Measurements from ENCODE around the gene CTXND2. TPM values are rescaled to one million over a fixed set of nuclear protein-coding genes. Genes with fewer than 3 reads are reported as not detected.
"Not testable (repeated sequence)": the region's sequence is repeated elsewhere in the genome, so short reads cannot be mapped to it uniquely, and the experiment has no call there.

Gene CTXND2
- total RNA-seq, 1 experiment from 2014 or later: not detected

DNA sequence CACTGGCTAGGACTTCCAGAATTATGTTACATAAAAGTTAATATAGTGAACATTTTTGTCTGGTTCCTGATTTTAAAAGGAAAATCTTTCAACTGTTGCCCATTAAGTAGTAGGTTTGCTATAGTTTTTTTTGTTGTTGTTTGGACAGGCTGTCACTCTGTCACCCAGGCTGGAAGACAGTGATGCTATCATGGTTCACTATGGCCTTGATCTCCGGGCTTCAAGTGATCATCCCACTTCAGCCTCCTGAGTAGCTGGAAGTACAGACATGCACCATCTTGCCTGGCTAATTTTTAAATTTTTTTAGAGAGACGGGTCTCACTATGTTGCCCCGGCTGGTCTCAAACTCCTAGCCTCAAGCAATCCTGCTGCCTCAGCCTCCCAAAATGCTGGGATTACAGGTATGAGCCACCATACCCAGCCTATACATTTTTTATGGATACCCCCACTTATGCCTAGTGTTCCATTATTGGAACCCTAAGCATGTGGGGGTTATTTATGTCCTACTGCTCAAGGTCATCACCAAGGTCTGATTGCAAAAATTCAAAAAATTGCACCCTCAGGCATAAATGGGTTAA, 6.5 kb downstream of the CTXND2 start:
- DNase-seq (ENCODE audit: low spot score): no peak

DNA sequence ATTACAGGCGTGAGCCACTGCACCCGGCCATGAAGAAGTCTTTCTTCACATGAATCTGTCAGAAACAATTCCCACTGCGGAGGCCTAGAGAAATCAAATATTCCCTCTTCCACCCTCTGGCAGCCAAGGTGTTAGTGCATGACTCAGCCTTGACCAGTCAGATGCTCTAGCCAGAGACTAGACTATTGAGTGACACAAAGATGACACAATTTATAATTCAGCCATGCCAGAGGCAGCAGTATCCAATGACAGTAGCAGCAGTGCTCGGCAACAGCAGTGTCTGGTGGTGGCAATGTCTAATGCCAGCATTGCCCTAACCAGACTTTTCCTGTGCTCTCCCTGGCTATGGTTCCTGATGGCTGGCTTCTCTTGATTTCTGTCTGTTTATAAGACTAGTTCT, 8.7 kb downstream of the CTXND2 start:
- no peak for DNase-seq (ENCODE audit: low spot score)

DNA sequence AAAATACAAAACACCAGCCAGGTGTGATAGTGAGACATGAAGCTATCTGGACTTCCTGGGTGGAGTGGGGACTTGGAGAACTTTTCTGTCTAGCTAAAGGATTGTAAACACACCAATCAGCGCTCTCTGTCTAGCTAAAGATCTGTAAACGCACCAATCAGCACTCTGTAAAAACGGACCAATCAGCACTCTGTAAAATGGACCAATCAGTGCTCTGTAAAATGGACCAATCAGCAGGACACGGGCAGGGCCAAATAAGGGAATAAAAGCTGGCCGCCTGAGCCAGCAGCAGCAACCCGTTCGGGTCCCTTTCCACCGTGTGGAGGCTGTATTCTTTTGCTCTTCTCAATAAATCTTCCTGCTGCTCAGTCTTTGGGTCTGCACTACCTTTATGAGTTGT, 12.9 kb downstream of the CTXND2 start:
- DNase-seq (ENCODE audit: low spot score): not testable (repeated sequence)

DNA sequence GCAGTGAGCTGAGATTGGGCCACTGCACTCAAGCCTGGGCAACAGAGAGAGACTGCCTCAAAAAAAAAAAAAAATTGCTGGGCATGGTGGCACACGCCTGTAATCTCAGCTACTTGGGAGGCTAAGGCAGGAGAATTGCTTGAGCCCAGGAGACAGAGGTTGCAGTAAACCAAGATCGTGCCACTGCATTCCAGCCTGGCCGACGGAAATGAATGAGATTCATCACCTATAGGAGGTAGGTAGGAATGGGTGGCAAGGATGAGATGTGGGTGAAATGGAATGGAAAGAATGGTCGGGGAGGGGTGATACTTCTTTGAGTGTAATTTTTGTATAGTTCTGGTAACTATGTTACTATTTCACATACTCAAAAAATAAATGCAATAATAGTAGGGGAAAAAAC, 15.4 kb downstream of the CTXND2 start:
- no peak for DNase-seq (ENCODE audit: low spot score)

DNA sequence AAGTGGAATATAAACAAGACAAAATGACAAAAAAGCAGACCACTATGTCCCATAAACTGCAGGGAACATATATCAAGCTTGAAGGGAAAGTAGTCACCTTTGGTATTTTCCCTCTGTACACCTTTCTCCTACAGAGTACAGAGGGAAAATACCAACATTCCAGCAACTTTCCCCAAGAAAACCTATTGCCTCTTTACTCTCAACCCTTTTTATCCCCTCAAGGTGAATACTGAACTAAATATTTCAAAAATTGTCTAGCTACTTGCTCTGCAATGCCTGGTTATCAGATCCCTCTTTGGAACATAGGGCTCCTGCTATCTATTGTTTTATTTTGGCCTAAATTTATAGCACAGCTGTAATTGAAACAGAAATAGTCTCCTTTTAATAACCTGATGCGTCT, 15.8 kb downstream of the CTXND2 start:
- DNase-seq (ENCODE audit: low spot score): no peak

DNA sequence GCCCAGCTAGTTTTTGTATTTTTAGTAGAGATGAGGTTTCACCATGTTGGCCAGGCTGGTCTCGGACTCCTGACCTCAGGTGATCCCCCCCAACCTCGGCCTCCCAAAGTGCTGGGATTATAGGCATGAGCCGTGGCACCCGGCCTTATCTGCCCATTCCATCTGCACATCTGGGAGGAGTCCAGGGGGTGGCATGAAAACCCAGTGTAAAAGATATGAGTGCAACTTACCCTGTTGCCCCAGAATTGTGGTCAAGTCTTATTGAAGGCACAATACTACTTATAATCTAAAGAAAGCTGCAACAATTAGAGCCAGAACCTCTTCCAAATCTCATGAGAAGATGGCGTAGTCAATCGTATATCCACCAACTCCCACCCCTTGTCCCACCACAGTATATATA, 18.4 kb downstream of the CTXND2 start:
- no peak for DNase-seq (ENCODE audit: low spot score)

DNA sequence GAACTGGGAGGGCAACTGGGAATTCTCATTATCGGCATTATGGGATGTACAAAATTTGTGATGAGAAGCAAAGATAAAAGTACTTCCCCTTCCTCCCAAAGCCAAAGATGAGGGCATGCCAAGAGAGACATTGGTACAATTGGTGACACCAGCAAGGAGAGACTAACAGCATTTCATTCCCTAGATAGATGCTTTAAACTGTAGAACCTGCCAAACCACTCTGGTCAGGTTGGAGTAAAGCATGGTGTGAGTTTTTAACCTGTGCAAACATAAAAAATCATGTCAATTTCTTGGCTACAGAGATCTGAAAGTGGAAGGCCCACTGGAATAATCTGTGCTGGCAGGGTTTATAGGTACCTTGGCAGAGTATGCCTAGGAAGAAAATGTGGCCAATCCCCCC, 19.4 kb downstream of the CTXND2 start:
- no peak for DNase-seq (ENCODE audit: low spot score)

DNA sequence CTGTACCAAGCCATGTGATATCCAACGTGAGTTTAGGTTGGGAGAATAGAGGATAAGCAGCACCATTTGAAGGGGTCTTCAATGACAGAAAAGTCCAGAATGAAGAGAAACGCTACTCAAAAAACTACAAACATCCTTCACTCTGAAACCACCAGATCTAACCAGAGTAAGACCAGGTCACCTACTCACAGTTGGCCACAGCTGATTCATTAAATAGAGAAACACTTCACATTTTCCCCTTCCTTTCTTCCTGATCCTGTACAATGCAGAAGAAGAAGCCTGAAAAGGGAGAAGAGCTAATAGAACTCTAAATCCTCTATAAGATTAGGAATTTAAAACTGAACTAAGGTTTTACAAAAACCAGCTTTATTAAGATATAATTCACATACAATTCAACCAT, 19.9 kb downstream of the CTXND2 start:
- no peak for DNase-seq (ENCODE audit: low spot score)

DNA sequence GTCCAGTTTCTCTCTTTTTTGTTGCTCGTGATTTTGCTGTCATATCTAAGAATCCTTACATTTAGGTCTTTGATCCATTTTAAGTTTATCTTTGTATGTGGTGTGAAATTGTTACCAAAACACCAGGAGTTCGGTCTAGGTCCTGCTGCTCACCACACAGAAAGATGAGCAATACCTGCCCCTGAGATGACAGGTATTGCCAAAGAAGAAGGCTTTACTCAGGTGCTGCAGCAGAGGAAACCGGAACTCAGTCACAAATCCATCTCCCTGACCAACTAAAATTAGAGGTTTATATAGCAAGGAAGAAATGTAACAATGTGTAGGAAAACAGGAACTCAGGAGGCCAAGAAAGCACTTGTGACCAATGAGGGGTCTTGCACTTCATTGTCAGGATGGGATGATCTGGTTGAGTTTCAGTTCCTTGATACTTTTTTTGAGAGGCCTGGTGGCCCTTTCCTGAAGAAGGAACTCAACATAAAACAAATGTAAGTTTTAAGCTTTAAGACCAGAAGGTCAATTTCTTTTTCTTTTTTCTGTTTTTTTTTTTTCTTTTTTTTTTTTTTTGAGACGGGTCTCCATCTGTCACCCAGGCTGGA, 22.7 kb downstream of the CTXND2 start:
- no peak for DNase-seq (ENCODE audit: low spot score)

DNA sequence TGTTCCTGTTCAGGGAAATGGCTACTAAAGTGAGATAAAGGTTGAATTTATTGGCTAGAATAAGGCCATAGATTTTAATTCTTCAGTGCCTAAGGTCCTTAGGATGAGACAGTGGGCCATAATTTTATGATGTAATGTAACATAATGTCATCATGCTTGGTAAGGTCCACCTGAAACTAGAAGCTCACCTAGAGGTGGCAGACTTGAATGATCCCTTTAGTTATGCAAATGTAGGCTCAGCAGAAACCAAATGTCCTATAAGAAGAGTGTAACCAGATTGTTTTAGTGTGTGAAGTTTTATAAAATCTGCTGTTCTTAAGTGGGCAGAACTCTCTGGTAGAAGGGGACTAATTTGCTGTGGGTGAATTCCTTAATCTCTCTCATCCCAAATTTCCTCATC, 25.7 kb downstream of the CTXND2 start:
- no peak for DNase-seq (ENCODE audit: low spot score)

DNA sequence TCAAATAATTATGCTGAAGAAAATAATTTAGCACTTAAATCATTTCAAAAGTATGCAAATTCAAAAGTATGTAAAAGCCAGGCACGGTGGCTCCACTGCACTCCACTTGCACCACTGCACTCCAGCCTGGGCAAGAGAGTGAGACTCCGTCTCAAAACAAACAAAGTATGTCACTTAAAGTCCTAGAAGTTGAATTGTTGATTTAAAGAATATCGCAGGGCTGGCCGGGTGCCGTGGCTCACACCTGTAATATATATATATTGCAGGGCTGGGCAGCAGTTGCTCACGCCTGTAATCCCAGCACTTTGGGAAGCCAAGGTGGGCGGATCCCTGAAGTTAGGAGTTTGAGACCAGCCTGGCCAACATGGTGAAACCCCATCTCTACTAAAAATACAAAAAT, 30.5 kb downstream of the CTXND2 start:
- DNase-seq (ENCODE audit: low spot score): no peak

DNA sequence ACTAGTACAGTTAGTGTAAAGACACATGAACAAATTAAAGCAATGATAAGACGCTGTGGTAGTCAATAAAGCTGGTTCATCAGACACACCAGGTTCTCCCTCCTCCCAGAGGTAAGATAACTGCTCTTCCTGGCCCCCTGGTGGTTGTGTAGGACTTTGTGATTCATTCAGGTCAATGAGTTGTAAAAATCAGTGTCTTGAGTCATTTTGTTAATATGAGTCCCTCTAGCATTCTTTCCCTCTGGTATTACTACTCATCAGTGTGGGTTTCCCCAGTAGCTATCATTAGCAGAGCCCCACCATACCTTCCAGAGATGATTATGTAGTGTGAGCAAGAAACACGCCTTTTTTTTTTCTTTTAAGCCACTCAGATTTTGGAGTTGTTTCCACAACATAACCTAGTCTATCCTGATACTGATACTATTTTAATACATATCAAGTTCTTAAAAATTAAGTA, 35.6 kb downstream of the CTXND2 start:
- DNase-seq (ENCODE audit: low spot score): peak; percentile 71

DNA sequence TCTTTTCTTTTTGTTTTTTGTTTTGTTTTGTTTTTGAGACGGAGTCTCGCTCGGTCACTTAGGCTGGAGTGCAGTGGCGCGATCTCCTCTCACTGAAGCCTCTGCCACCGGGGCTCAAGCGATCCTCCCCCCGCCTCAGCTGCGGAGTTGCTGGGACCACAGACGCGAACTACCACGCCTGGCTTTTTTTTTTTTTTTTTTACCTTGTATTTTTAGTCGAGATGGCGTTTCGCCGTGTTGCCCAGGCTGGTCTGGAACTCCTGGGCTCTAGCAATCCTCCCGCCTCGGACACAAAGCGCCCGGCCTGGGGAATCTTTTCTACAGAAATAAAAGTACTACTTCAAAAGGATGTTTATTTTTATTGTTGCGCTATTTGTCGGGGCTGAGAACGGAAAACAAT, 38.1 kb downstream of the CTXND2 start:
- DNase-seq (ENCODE audit: low spot score): no peak

DNA sequence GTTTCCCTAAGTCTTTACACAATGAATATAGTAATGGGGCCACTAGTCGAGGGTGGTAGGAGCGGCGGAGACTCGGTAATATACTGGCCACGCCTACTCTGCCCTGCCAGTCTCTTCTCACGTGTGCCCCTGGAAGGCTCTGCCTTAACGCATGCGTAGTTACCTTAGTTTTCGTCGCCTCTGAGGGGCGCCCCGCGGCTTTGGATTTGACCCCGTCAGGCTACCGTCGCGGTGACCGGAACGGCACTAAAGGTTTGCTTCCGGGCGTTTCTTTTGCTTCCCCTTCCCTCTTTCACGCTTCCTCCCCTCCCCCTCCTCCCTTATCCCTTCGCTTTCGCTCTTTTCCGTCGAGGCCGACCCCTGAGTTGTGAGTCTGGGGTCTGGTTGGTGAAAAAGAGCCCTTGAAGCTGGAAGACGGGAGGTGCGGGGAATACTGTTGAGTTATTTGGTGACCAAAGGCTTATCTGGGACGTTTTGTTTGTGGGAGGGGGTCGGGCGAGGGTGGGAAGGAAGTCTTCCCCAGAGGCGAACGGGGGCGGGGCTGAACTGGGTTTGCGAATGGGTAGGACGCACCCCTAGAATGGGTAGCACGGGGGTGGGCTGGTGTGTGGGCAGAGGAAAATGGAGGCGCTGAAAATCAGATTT, 39.3 kb downstream of the CTXND2 start, which contains the start of gene SETDB1:
TSS of gene SETDB1 (plus strand) at position 267 of the 645 bp plus-strand sequence. CDS start 1,352 bp downstream, outside the sequence.
- peak; percentile 97 for DNase-seq (ENCODE audit: low spot score)

DNA sequence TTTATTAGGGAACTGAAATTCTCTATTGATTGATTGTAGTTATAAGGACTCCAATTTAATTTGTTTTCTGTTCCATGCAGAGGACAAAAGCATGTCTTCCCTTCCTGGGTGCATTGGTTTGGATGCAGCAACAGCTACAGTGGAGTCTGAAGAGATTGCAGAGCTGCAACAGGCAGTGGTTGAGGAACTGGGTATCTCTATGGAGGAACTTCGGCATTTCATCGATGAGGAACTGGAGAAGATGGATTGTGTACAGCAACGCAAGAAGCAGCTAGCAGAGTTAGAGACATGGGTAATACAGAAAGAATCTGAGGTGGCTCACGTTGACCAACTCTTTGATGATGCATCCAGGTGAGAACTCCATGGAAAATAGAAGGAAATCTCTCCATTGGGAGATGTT, 40.7 kb downstream of the CTXND2 start:
- DNase-seq (ENCODE audit: low spot score): no peak

DNA sequence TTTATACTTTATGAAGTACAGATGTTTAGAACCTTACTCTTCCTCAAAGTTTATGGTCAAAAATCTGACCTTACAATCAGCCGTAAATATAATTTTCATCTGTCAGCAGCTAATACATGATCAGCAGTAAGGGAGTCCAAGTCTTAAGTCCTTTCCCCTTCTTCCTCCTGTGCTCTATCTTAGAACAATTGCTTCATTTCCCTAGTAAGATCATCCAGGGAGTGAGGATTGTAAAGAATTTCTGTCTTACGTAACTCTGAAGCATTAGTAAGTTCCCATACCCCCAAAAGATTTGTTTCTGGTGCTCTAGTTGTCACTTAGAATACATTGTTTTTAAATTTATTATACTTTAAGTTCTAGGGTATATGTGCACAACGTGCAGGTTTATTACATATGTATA, 41.4 kb downstream of the CTXND2 start:
- DNase-seq (ENCODE audit: low spot score): no peak

DNA sequence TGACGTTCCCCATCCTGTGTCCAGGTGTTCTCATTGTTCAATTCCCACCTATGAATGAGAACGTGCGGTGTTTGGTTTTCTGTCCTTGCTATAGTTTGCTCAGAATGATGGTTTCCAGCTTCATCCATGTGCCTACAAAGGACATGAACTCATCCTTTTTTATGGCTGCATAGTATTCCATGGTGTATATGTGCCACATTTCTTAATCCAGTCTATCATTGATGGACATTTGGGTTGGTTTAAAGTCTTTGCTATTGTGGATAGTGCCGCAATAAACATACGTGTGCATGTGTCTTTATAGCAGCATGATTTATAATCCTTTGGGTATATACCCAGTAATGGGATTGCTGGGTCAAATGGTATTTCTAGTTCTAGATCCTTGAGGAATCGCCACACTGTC, 41.8 kb downstream of the CTXND2 start:
- DNase-seq (ENCODE audit: low spot score): not testable (repeated sequence)

DNA sequence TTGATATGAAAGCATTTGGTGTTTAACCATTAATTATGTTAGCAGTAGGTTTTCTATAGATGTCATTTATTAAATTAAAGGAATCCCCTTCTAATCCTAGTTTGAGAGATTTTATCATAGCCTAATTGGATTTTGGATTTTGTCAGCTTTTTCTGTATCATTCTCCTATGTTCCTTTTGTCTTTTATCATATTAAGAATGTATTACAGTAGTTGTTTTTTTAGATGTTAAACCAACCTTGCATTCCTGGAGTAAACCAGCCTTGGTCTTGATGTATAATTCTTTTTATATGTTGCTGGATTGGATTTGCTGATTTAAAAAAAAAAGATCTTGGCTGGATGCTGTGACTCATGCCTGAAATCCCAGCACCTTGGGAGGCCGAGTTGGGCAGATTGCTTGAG, 44.8 kb downstream of the CTXND2 start:
- no peak for DNase-seq (ENCODE audit: low spot score)

DNA sequence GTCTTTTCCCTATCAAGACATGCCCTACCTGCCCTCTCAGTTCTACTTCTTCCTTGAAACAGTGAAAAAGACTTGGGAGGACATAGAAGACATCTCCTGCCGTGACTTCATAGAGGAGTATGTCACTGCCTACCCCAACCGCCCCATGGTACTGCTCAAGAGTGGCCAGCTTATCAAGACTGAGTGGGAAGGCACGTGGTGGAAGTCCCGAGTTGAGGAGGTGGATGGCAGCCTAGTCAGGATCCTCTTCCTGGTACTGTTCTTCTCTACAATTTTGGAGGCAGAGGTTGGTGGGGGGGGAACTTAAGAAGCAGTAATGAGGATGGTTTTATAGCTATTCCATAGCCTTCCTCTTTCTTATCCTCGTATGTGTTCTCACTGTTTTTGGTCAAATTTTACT, 57.9 kb downstream of the CTXND2 start:
- no peak for DNase-seq (ENCODE audit: low spot score)

DNA sequence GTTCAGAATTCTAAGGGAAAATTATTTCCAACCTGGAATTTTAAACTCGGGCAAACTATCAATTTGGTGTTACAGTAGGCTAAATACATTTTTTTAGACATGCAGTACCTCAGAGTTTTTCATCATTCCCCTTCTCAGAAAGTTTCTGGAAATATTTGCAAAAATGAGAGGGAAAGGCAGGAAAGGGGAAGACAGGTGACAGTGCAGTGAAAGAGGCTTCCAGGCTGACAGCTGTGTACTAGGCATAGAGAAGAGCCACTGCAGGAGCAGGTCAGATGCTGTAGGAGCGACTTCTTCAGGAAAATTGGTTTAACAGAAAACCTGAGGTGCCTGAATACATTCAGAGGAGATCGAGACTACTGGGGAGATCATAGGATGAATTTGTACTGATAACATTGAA, 67.8 kb downstream of the CTXND2 start:
- no peak for DNase-seq (ENCODE audit: low spot score)

DNA sequence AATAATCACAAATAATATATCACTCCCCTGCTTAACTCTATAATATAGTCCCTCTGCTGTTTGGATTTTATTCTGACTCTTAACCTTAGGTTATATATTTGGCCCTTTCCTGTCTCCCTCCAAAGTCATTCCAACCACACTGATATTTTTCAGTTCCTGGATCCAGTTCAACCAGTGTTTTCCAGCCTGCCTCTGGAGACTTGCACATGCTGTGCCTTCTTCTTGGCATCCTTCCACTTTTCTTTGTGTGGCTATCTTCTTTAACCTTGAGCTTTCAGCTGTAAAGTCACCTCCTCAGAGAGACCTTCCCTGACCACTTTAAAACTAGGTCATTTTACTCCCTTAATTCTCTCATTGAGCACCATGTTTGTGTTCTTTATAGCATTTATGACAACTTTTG, 68.3 kb downstream of the CTXND2 start:
- no peak for DNase-seq (ENCODE audit: low spot score)

DNA sequence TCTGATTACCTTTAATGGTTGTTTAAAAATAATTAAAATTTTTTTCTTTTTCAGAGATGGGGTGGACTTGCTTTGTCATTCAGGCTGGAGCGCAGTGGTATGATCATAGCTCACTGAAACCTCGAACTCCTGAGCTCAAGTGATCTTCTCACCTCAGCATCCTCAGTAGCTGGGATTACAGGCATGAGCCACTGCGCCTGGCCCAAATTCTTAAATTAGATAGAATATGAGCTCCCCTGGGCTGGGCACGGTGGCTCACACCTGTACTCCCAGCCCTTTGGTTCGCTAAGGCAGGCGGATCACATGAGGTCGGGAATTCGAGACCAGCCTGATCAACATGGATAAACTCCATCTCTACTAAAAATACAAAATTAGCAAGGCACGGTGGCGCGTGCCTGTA, 70.7 kb downstream of the CTXND2 start:
- DNase-seq (ENCODE audit: low spot score): no peak

DNA sequence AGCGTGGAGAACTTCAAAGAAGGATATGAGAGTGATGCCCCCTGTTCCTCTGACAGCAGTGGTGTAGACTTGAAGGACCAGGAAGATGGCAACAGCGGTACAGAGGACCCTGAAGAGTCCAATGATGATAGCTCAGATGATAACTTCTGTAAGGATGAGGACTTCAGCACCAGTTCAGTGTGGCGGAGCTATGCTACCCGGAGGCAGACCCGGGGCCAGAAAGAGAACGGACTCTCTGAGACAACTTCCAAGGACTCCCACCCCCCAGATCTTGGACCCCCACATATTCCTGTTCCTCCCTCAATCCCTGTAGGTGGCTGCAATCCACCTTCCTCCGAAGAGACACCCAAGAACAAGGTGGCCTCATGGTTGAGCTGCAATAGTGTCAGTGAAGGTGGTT, 73.7 kb downstream of the CTXND2 start:
- DNase-seq (ENCODE audit: low spot score): no peak

DNA sequence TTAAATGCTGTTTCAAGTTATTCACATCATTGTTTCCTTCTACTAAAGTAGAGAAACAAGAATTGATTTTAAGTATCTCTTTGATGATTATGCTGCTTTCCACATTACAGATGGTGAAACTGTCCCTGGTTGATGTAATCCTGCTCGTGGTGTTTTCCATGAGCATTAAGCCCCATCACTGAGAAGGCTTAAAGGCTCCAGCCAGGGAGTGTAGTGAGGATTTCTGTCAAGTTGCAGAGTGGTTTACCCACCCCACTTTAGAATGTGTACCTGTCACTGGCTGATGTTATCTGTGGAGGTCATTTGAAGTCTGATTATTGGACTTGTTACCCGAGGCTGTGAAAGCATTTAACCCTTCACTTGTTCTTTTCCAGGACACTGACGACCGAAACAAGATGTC, 74.8 kb downstream of the CTXND2 start:
- DNase-seq (ENCODE audit: low spot score): no peak
